Cerebellar cortex (tissue), 1 donor: ENCODE results near the gene NDUFA7.
"Not testable (repeated sequence)": the region's sequence is repeated elsewhere in the genome, so short reads cannot be mapped to it uniquely, and the experiment has no call there.

Experiments
- DNase-seq: peaks from one replicate; pipeline ENCODE4 v3.0.0-alpha.2; 2015; ENCODE audit warnings: low spot score

The NDUFA7 gene

DNA sequence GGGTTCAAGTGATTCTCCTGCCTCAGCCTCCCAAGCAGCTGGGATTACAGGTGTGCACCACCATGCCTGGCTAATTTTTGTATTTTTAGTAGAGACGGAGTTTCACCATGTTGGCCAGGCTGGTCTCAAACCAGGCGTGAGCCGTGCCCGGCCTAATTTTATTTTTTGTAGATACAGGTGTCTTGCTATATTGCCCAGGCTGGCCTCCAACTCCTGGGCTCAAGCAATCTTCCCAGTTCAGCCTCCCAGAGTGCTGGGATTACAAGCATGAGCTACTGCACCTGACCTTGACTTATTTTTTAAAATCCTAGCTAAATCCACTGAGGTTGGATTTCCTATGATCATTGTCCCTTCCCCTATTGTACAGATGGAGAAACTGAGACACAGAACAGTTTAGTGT is 20.3 kb upstream of the NDUFA7 start:
- DNase-seq, result not testable (repeated sequence)

DNA sequence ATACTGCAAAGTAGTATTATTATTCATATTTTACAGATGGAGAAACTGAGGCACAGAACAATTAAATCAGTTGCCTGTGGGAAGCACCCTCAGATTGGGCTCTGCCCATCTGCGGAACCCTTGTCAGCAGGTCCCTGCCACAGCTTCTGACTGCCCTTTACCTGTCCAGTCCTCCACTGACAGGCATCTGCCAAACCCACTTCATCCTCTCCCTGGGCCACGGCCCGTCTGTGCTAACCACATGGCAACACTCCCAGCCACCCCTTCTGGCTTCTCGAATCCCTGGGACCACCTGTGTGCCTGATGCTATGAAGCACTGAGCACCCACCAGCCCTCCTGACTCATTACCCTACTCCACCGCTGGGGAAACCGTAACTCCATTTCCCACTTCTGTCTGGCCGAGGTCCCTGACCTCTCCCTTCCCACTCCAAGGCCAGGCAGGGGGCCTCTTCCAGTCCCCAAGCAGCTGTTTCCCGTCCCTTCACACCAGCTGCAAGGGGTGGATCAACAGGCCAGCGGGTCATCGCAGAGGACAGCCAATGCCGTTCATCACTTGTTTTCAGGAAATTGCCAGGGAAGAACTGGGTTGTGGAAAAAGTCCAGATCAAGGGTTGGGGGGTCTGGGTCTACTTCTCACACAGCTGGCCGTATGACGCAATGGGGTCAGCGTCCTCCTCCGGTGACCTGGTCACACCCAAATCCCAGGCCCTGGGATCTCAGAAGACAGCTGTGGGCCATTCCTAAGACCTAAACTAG is 19.3 kb upstream of the NDUFA7 start:
- DNase-seq, result no peak

- DNase-seq, result no peak
Measured at GRCh38 chr19:8338835-8339234, 17.7 kb upstream of the NDUFA7 start.

- DNase-seq, result no peak
Measured at GRCh38 chr19:8337728-8338127, 16.6 kb upstream of the NDUFA7 start.

GRCh38 chr19:8336660-8337059 is 15.5 kb upstream of the NDUFA7 start:
- no peak for DNase-seq

DNA sequence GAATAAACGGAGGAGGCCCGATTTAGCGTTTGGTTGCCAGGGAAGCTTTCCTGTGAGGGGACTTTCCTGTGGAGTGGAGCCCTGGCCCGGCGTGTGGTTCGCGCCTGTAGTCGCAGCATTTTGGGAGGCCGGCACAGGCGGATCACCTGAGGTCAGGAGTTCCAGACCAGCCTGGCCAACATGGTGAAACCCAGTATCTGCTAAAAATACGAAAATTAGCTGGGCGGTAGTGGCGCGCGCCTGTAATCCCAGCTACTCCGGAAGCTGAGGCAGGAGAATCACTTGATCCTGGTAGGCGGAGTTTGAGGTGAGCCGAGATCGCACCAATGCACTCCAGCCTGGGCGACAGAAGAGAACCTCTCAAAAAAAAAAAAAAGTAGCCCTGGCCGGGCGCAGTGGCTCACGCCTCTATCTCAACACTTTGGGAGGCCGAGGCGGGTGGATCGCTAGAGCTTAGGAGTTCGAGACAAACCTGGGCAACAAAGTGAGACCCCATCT is 14.9 kb upstream of the NDUFA7 start:
- no peak for DNase-seq

GRCh38 chr19:8335343-8336071 is 14.3 kb upstream of the NDUFA7 start:
- DNase-seq, result no peak

DNA sequence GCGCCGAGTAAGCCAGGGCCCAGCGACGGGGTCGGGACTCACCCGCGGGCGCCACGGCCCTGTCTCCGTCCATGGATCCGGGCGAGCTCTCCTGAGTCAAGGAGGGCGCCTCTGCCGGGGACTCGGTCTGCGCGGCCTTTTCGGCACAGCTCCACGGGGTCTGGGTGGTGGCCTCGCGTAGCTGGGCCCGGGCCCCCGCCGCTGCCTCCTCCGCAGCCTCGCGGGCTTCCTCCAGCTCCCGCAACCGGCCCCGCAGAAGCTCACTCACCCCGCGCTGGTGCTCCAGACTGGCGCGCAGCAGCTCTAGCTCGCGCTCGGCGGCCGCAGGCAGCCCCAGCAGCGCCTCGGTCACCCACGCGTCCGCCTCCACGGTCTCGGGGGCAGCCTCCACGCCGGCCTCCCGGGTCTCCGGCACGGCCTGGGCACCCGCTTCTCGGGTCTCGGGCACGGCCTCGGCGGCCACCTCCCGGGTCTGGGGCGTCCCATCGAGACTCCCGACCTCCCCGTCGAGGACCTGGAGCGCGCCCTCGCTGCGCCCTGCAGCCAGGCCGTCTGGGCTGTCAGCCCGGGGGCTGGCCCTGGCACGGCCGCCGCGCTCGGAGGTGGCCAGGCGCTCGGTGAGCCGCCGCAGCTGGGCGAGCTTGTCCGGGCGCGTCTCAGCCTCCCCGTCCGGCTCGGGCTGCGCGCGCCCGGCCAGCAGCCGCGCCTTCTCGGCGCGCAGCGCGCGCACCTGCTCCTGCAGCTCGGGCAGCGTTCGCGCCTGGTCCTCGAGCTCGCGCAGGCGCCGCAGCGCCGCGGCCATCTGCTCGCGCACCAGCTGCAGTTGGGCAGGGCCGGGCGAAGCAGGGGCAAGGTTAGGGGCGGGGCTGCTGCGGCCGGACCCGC is 13.5 kb upstream of the NDUFA7 start:
- DNase-seq, result no peak

GRCh38 chr19:8333767-8334457 is 12.7 kb upstream of the NDUFA7 start:
- no peak for DNase-seq

DNA sequence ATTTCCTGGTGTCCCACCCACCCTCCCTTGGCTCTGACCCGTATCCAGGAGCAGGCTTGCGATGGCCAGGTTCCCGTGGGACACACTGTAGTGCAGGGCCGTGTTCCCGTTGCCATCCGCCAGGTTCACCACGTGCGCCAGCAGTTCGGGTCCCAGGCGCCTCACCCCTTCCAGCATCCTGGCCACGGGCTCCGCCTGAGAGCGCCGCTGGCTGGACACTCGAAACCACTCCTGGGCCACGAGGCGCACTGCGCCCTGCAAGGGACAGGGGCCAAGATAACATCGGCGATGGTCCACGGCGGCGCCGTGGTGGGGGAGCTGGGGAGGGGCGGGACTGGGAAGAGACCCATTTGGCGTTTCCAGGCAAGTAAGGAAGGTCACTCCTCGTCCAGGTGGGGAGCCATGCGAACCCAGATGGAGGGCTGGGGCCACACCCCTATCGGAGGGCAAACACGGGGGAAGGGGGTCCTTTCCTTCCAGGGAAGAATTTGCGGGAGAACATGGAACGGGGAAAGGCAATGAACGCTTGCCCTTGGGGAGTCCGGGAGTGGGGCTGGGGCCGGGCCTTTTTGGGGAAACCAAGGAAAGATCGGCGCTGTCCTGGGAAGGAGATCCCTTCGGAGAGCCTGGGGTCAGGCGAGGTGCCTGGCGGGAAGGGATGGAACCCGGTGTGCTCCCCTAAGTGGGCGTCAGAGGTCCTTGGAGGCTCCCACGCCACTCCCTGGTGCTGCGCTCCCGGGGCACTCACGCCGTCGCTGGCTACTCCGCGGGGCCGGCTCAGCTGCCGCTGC is 12.0 kb upstream of the NDUFA7 start:
- no peak for DNase-seq

DNA sequence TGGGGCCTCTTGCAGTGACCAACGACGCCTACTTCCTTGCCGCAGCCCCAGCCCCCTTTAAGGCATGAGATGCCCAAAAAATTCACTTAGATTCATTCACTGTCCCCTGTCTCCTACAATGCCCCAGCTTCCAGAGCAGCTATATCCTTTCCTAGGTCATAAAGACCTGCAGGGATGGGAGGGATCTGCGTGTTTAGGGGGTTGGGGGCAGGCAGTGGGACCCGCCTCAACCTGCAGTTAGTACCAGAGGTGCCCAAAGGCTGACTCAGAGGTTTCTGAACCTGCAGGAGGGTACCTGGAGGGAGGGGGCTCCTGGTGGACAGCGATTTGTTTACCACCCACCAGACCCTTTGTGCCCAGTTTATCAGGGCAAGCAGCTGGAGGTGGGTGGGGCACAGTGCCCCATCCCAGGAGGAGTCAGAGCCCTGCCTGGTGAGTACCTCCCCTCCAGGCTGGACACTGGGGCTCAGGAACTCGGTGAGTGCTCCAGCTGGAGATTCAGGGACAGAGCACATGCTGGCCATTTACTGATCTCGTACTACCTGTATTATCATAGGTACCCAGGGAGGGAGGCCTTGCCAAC is 10.2 kb upstream of the NDUFA7 start:
- no peak for DNase-seq

DNA sequence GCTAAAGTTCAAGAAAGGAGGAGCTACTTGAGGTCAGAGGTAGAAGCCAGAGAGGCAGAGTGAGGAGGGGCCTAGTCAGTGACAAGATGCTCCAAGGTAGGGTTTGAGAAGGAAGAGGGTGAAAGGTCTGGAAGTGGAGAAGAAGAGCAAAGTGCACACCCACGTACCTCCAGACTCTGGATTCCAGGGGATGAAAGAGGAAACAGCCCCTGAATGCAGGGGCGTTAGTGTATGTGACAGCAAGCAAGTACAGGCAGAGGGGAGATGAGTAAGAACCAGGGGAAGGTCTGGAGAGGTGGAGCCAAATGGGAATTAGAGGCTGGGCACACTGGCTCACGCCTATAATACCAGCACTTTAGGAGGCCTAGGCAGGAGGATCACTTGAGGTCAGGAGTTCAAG is 8.8 kb upstream of the NDUFA7 start:
- no peak for DNase-seq

DNA sequence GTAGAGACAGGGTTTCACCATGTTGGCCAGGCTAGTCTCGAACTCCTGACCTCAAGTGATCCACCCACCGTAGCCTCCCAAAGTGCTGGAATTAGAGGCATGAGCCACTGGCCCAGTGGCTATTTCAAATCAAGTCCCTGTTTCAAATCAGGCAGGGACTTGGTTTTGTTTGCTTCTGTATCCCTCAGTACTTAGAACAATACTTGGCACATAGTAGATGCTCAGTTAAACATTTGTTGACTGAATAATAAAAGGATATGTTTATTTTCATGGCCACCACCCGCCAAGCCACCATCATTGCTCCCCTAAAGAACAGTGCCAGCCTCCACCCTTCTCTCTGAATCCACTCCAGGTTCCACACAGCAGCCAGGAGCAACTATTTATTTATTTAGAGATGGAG is 4.3 kb upstream of the NDUFA7 start:
- DNase-seq, result no peak

DNA sequence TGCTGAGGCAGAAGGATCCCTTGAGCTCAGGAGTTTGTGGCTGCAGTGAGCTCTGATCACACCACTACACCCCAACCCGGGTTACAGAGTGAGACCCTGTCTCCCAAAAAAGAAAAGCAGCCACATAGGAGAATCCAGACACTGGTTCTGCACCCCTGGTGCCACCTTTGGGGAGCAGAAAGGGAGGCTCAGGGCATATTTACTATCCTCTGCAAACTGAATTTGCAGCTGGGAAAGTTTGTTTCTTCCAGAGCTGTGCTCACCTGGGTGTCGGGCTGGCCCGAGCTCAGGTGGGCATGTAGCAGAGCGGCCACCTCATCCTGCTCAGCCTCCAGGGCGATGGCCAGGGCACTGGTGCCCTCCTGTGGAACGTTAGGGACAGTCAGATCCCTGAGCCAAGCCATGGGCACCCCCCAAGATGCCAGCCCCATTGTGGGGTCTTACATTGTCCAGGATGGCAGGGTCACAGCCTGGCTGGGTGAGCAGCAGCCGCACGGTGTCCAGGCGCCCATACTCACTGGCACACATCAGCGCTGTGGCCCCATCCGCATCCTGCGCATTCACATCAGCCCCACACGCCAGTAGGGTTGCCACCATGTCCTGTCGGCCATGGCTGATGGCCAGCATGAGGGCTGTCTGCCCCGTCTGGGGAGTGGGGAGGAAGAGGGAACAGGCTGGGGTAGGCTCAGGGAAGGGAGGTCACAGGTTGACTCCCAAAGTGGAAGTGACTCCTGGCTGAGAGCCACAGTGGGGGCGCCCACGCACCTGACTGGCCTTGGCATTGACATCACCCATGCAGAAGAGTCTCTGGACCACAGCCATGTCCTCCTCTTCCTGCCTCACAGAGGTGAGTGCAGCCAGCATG is 3.2 kb upstream of the NDUFA7 start:
- no peak for DNase-seq

DNA sequence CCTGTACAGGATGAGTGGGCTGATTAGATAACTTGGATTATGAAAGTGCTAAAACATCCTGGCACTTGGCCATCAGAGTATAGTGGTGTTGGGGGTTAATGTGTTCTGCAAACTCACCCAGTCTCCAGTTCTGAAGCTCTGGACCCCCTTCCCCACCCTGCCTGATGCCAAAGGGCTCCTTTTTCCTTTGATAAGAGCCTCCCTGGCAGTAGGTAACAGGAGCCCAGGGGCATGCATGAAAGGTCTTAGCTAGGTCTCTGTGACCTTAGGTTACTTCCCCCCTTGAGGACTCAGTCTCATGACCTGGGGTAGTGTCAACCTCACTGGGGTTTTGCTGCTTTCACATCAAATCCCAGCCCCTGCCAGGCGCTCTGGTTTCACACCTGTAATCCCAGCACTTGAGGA is 2.6 kb upstream of the NDUFA7 start:
- no peak for DNase-seq

GRCh38 chr19:8322638-8322997 is 1.4 kb upstream of the NDUFA7 start:
- DNase-seq, result no peak

- no peak for DNase-seq
Measured at GRCh38 chr19:8321986-8322637, 937 bp upstream of the NDUFA7 start.

DNA sequence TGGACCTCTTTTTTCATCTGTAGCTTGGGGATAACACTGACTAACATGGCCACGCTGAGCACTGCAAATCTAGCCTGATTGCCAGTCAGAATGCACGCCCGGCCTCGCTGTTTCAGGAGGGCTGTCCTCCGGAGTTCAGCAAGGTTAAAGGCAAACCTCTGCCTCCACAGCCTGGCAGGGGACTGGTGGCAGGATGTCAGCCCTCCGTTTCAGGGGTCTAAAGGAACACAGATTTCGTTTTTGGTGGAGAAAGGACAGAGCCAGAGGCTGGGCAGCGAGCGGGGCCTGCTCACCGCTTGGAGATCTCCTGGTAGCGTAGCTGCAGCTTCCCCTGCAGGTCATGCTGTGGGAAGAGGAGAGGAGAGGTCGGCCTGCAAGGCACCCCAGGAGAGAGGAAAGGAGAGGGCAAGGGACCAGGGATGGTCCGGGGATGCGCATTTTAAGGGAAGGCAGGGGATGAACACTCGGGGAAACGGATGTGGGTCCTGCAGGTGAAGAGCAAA is 560 bp downstream of the NDUFA7 start:
- no peak for DNase-seq
